Neural cell (in vitro differentiated cells): ENCODE results near the gene GPR143. TPM values are rescaled to one million over a fixed set of nuclear protein-coding genes. Genes with fewer than 3 reads are reported as not detected.

ENCODE experiments used
- H2AFZ ChIP-seq: fragments of 200-600, 300-800 bp; sonication (generic), shearing (Covaris generic); 2 replicates; pipeline ENCODE4 v1.6.0; 2014; ENCODE audit warnings: low read depth, mild to moderate bottlenecking, antibody characterized with exemption, low read length, moderate library complexity
- H3F3A ChIP-seq: fragments of 200-600 bp; shearing (Covaris generic); 2 replicates; pipeline ENCODE4 v1.6.1; 2016; ENCODE audit warnings: mild to moderate bottlenecking, moderate library complexity, mixed read lengths, antibody characterized with exemption, low read length; ENCODE audit not compliant: insufficient read depth, poor library complexity, severe bottlenecking
- H3K27ac ChIP-seq: fragments of 200-600, 300-800 bp; sonication (generic), shearing (Covaris generic); 2 replicates; pipeline ENCODE4 v1.5.1; 2014; ENCODE audit warnings: mild to moderate bottlenecking, low read length, moderate library complexity
- H3K27me3 ChIP-seq: fragments of 300-800, 200-600 bp; sonication (generic), shearing (Covaris generic); 2 replicates; pipeline ENCODE4 v1.6.0; 2014; ENCODE audit warnings: mild to moderate bottlenecking, low read depth, low read length, moderate library complexity; ENCODE audit not compliant: insufficient read depth
- H3K36me3 ChIP-seq: fragments of 300-800, 200-600 bp; sonication (generic), shearing (Covaris generic); 2 replicates; pipeline ENCODE4 v1.5.1; 2014; ENCODE audit warnings: mild to moderate bottlenecking, antibody characterized with exemption, low read length, moderate library complexity; ENCODE audit not compliant: insufficient read depth
- H3K4me2 ChIP-seq: fragments of 300-800, 200-600 bp; sonication (generic), shearing (Covaris generic); 2 replicates; pipeline ENCODE4 v1.6.0; 2014; ENCODE audit warnings: mild to moderate bottlenecking, low read length
- H3K4me3 ChIP-seq: fragments of 300-800, 200-600 bp; sonication (generic), shearing (Covaris generic); 2 replicates; pipeline ENCODE4 v1.5.1; 2014; ENCODE audit warnings: mild to moderate bottlenecking, low read length, moderate library complexity
- H3K79me2 ChIP-seq: fragments of 200-600 bp; shearing (Covaris generic); replicated peaks from 2 replicates; pipeline ENCODE4 v1.6.0; 2014; ENCODE audit warnings: mild to moderate bottlenecking, low read length, moderate library complexity; ENCODE audit not compliant: insufficient read depth
- H3K9ac ChIP-seq: fragments of 300-800, 200-600 bp; sonication (generic), shearing (Covaris generic); 2 replicates; pipeline ENCODE4 v1.6.1; 2016; ENCODE audit warnings: mild to moderate bottlenecking, low read length, mixed read lengths
- H3K9me2 ChIP-seq: fragments of 200-600 bp; shearing (Covaris generic); 2 replicates; pipeline ENCODE4 v1.6.1; 2016; ENCODE audit warnings: mild to moderate bottlenecking, low read length, mixed read lengths; ENCODE audit not compliant: insufficient read depth
- H3K9me3 ChIP-seq: fragments of 200-600, 300-800 bp; sonication (generic), shearing (Covaris generic); 2 replicates; pipeline ENCODE4 v1.6.1; 2016; ENCODE audit warnings: mild to moderate bottlenecking, mixed run types, low read length, moderate library complexity, mixed read lengths
- H4K20me1 ChIP-seq: fragments of 200-600 bp; shearing (Covaris generic); 2 replicates; pipeline ENCODE4 v1.6.1; 2016; ENCODE audit warnings: mild to moderate bottlenecking, mixed run types; ENCODE audit not compliant: insufficient read depth
- CTCF ChIP-seq: fragments of 450-650 bp; IDR thresholded peaks from 2 replicates; pipeline ENCODE4 v1.5.1; 2014; ENCODE audit warnings: antibody characterized with exemption, mild to moderate bottlenecking, moderate library complexity; ENCODE audit not compliant: poor library complexity, severe bottlenecking
- EP300 ChIP-seq: fragments of 450-650 bp; conservative IDR thresholded peaks from 2 replicates; pipeline ENCODE4 v1.6.1; 2014; ENCODE audit warnings: antibody characterized with exemption, mild to moderate bottlenecking, moderate library complexity; ENCODE audit not compliant: poor library complexity, severe bottlenecking
- MXI1 ChIP-seq: fragments of 450-650 bp; conservative IDR thresholded peaks from 2 replicates; pipeline ENCODE4 v1.6.1; 2014; ENCODE audit warnings: antibody characterized with exemption, mild to moderate bottlenecking; ENCODE audit not compliant: poor library complexity, severe bottlenecking
- POLR2AphosphoS5 ChIP-seq: IDR thresholded peaks from 2 replicates; pipeline ENCODE4 v1.6.1; 2012
- REST ChIP-seq: IDR thresholded peaks from 2 replicates; pipeline ENCODE4 v1.6.1; 2012; ENCODE audit warnings: borderline replicate concordance
- SMC3 ChIP-seq: fragments of 450-650 bp; conservative IDR thresholded peaks from 2 replicates; pipeline ENCODE4 v1.6.1; 2014; ENCODE audit warnings: antibody characterized with exemption, mild to moderate bottlenecking, moderate library complexity; ENCODE audit not compliant: poor library complexity
- TAF1 ChIP-seq: IDR thresholded peaks from 2 replicates; pipeline ENCODE4 v1.6.1; 2012; ENCODE audit warnings: low read depth
- polyA plus RNA-seq: library from polyadenylated mRNA; depleted of rRNA; stranded (reverse); fragments of >200 nt; gene quantifications from 2 replicates; pipeline ENCODE4 v1.2.3, GENCODE V29; 2014

Gene GPR143
- polyA plus RNA-seq, 1 donor from 2014 or later: 5.5 TPM

- Histone ChIP-seq H2AFZ (no peak overlapping the region), H3K27ac (no peak overlapping the region), H3K36me3 (no peaks in the 10 kb centered on the region), H3K79me2 (no peaks in the 10 kb centered on the region), H4K20me1 (no peaks in the 10 kb centered on the region), H3K9ac (no peak overlapping the region), H3K27me3 (no peaks in the 10 kb centered on the region), H3K4me2 (no peak overlapping the region), H3K4me3 (no peak overlapping the region), H3K9me2 (no peaks in the 10 kb centered on the region), H3F3A (no peaks in the 10 kb centered on the region), H3K9me3 (no peaks in the 10 kb centered on the region)
- TF ChIP-seq POLR2AphosphoS5 (no peak), EP300 (no peak), MXI1 (no peak), CTCF (no peak)
Measured at GRCh38 chrX:9790866-9791265, 25.2 kb upstream of the GPR143 start.

GRCh38 chrX:9789555-9789954, 23.9 kb upstream of the GPR143 start:
- no peaks in the 10 kb centered on the region for H4K20me1 ChIP-seq
- no peaks in the 10 kb centered on the region for H3K9me3 ChIP-seq
- no peak overlapping the region for H3K4me2 ChIP-seq
- H2AFZ ChIP-seq: no peak overlapping the region
- no peak overlapping the region for H3K4me3 ChIP-seq
- H3K79me2 ChIP-seq: no peaks in the 10 kb centered on the region
- H3K36me3 ChIP-seq: no peaks in the 10 kb centered on the region
- H3K9ac ChIP-seq: no peak overlapping the region
- TF ChIP-seq CTCF: no peak
- no peaks in the 10 kb centered on the region for H3F3A ChIP-seq
- no peaks in the 10 kb centered on the region for H3K9me2 ChIP-seq
- H3K27ac ChIP-seq: no peak overlapping the region
- H3K27me3 ChIP-seq: no peaks in the 10 kb centered on the region

- Histone ChIP-seq H3K9me2 (no peaks in the 10 kb centered on the region), H3K27me3 (no peaks in the 10 kb centered on the region), H3K36me3 (no peaks in the 10 kb centered on the region), H3F3A (no peaks in the 10 kb centered on the region), H2AFZ (no peak overlapping the region), H3K9me3 (no peaks in the 10 kb centered on the region), H3K4me2 (no peak overlapping the region), H3K79me2 (no peaks in the 10 kb centered on the region), H3K4me3 (no peak overlapping the region), H3K27ac (no peak overlapping the region), H3K9ac (no peak overlapping the region), H4K20me1 (no peaks in the 10 kb centered on the region)
- TF ChIP-seq TAF1 (no peak), MXI1 (no peak), SMC3 (no peak), CTCF (no peak), REST (no peak), POLR2AphosphoS5 (no peak), EP300 (no peak)
Measured at GRCh38 chrX:9788911-9789310, 23.3 kb upstream of the GPR143 start.
